Pons (tissue), 1 donor: ENCODE data around the gene LZTS2.
A peak's percentile ranks its signal among the peaks of the same experiment; 100 is the strongest.
"Not testable (repeated sequence)": the region's sequence is repeated elsewhere in the genome, so short reads cannot be mapped to it uniquely, and the experiment has no call there.

Experiments used
- DNase-seq: peaks from one replicate; pipeline ENCODE4 v3.0.0-alpha.2; 2016; ENCODE audit warnings: low spot score

LZTS2 gene

DNA sequence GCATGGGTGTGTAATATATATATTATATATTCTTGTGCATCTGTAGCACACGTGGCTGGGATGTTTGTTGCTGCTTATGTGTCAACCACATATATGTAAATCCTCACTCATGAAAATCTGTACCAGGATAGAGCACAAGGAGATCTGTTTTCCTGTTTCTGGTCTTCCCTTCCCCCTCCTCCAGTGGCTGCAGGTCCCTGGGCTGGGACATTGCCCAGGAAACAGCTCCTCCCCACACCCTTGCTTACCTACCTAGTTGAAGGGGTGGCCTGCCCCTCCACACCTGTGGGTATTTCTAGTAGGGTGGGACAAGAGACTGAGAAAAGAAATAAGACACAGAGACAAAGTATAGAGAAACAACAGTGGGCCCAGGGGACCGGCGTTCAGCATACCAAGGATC, 33.7 kb downstream of the LZTS2 start:
- DNase-seq = no peak

DNA sequence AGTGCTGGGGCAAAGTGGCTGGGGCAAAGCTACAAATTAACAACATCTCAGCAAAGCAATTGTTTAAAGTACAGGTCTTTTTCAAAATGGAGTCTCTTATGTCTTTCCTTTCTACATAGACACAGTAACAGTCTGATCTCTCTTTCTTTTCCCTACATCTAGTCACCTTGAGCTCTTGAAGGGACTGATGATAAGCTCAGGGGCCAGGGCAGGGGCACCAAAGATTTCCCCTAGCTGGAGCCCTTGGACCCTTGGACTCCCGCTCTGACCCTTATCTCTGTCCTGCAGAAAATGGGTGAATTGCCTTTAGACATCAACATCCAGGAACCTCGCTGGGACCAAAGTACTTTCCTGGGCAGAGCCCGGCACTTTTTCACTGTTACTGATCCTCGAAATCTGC, 34.8 kb downstream of the LZTS2 start:
- DNase-seq = not testable (repeated sequence)

DNA sequence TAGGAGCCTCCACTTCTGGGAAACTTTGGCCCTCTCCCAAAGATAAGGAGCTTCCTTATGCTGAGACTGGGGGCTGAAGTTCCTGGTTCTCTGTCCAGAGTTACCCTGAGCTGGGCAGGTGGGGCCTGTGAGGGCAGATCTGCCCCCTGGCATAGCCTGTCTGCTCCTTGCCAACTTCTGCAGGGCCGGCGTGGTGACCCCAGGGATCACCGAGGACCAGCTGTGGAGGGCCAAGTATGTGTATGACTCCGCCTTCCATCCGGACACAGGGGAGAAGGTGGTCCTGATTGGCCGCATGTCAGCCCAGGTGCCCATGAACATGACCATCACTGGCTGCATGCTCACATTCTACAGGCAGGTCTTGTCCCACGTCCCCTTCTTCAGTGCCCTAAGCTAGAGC, 35.7 kb downstream of the LZTS2 start:
- no peak for DNase-seq

DNA sequence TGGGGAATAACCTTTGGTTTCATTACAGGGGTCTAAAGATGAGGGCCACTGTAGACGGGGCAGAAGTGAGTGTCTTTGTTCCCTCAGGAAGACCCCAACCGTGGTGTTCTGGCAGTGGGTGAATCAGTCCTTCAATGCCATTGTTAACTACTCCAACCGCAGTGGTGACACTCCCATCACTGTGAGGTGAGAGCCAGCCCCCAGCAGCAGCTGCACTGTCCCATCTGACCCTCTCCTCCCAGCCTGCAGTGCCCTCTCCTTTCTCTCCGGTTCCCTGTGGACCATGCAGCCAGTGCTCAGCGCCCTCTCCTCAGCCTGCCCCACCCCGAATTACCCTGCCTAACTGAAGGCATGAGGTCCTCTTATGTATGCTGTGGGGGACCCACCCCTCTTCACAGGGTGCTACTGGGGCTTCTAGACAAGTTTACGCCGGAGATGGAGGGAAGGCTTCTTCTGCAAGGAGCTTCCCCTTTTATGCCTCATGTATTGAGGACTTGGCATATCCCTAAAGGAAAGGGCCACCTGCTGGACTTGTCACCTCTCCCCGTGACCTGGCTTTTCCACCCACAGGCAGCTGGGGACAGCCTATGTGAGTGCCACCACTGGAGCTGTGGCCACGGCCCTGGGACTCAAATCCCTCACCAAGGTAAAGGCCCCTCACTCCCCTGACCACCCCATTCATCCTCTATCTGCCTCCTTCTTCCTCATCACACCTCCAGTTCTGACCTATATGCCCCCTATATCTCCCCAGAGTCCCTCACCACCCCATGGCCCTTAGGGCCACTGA, 36.5 kb downstream of the LZTS2 start:
- DNase-seq = no peak

DNA sequence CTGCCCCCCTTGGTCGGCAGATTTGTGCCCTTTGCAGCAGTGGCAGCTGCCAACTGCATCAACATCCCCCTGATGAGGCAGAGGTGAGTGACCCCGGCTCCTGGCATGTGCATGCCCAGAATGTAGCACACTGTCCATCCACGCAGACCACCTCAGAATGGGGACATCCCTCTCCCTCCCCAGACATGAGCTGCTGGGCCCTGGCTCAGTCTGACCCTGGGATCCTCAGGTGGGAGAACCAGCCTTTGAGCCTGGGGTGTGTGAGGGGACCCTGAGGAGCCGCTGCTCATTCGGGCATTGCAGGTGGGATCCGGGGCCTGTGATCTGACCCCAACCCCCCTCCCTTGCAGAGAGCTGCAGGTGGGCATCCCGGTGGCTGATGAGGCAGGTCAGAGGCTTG, 37.1 kb downstream of the LZTS2 start:
- DNase-seq = no peak

DNA sequence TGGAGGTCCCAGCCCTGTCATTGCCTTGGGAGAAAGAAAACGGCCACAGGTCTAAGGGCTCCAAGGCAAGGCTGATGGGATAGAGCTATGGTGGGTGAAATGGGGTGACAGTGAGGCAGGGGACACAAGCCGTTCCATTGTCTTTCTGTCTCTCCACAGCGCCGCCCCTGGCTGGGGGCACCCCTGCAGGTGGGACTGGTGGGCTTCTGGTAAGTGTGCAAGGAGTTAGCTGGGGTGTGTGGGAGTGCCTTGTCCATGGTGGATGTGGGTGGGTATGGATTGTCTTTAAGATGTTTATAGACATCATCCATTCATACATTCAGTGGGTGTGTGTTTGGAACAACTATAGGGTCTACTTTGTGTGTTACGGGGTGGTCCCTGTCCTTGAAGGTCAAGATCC, 38.9 kb downstream of the LZTS2 start:
- DNase-seq = no peak

DNA sequence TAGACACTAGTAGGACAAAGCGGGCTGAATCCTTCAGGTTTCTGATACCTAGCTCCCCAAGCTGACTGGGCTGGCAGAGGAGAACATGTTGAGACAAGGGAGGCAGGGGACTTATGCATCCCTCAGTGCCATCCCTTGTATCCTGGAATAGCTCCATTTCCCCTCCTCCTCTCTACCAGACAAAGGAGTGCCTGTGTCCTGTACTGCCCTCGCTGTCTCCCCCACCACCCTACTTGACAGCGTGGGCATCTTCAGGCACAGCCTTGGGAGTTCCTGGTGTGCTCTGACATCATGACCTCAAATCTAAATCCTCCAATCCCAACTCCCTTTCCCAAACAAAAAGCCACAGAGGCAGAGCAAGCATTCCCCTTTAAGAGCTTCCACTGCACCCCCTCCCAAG, 40.5 kb downstream of the LZTS2 start:
- DNase-seq = peak; percentile 84

DNA sequence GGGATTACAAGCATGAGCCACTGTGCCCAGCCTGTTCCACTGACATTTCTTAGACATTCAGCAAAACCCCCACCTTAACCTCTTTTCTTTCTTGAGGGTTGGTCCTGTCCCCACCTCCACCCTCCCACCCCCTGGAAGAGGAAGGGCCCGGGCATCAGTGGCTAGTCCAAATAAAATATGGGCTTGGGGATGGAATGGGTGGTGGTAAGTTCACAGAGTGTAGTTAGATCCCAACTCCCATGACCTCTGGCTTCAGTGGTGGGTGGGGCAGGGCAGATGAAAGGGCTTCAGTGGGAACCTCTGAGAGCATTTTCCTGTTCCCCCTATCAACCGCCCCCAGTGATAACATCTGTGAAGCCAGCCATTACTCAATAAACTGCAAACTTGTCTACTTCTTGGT, 41.2 kb downstream of the LZTS2 start:
- no peak for DNase-seq

DNA sequence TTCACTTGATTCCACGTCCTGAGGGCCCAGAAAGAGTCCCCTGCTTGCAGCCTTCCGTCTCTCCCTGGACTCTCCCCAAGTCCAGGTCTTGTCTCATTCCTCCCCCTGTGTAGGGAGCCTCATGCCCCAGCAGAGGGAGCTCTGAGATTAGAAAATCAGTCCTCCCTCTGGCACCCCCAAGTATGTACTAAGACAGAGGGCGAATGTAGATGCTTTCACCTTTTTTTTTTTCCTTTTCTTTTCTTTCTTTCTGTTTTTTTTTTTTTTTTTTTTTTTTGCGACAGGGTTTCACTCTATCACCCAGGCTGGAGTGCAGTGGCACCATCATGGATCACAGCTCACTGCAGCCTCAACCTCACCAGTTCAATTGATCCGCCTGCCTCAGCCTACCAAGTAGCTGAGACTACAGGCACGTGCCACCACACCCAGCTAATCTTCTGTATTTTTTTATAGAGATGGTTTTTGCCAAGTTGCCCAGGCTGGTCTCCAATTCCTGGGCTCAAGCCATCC, 41.7 kb downstream of the LZTS2 start:
- peak; percentile 96 for DNase-seq

DNA sequence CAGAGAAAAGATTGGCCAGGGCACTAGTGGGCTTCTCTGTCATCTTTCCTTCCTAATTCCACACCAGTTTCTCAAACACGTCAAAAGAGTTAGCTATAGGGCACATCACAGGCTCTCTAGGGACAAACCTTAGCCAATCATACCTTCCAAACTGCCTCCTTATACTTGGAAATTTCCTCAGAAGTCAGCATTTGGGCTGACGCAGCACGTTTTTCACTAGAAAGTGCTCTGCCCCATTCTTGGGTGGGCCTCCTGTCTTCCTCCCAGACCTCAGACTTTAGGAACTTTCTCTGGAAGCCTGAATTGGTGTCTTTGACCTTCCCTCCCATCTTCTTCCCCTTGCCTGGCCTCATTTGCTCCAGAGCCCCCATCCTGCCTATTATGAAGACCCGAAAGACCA, 42.5 kb downstream of the LZTS2 start:
- no peak for DNase-seq

DNA sequence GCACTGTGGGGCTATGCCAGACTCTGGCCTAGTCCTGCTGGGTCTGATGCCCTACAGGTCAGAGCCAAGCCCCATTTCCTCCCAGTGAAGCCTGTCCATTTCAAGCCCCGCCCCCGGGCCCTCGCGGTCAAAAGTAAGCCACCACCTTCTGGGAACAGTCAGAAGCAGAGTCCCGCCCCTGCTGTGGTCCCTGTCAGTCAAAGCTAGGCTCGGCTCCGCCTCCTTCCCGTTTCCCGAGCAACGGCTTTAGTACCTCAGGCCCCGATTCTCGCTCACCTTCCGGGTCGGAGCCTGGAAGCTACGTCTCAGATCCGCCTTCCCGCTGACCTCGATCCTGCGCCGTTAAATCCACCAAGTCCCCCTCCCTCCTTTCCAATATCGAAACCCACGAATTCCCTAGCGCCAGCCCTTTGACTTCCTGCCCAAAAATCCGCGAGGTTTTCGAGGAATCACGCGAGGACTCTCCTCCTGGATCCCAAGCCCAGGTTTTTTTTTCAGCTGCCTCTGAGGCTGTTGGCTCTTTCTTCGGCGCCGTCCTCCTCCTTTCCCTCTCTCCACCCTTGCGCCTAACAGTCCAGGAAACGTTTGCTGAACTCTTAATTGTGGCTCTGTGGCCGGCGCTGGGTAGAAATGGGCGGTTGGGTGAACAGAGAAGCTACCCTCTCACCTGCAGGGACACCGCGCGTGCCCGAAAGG, 43.2 kb downstream of the LZTS2 start:
- peak; percentile 90 for DNase-seq

DNA sequence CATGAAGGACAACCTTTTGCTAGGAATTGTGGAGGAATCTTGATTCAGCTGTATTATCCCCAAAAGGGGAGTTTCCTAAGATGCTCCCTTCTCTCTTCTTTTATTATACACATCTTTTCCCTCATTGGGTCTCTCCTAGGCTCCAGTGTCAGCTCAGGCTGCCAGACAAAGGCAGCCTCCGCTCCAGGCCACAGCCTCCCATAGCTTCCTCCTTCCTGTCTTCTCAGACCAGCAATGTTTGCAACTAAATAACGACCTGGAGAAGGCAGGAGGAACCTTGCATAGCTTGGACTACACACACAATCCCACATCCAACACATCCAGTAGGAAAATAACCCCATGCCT, 43.7 kb downstream of the LZTS2 start:
- no peak for DNase-seq

DNA sequence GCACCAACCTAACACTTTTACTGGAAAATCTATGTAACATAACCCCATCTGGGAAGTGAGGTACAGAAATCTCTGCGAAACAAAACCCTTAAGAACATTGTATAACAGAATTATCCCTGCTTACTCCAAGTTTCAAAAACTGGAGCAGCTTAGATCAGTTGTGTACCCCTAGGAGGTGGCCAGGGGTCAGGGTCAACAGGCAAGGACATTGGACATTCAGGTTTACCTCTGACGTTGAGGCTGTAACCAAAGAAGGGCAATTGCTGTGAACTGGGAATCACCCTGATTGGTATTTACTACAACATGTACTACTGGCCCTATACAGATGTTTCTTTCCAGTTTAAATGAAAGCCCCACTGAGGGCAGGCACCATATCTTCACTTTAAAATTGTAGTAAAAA, 44.5 kb downstream of the LZTS2 start:
- DNase-seq = no peak

DNA sequence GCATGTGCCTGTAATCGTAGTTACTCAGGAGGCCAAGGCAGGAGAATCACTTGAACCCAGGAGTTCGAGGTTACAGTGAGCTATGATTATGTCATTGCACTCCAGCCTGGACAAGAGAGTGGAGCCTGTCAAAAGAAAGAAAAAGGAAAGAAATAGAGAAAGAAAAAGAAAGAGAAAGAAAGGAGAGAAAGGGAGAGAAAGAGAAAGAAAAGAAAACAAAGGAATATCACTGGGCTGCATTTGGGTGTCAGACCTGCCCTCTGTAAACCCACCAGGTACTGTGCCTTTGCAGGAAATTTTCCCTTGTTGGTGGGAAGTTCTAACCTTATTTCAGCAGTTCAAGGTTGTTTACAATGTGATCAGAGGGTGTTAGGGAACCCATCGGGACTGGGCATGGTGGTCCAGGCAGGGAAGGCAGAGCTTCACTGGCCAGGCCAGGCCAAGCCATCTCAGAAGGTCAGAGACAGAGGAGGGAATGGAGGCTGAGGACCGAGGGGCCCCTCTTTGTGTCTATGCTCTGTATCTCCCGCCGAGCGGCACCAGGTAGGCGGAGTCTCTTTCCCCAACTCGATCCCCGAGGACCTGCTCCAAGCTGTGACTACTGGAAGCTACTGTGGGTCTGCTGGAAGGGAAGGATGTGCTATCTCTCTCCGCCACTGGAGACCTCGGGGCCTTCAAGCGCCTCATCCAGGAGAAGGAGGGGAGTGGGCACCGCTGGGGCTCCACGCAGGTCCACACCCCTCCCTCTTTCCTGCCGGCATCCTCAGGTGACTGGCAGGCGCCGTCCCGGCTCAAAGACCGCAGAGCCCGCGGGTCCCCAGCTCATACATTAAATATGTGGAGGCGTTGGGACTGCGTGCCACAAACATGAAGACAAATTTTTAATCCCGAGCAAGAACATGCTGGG, 47.0 kb downstream of the LZTS2 start:
- DNase-seq = no peak

DNA sequence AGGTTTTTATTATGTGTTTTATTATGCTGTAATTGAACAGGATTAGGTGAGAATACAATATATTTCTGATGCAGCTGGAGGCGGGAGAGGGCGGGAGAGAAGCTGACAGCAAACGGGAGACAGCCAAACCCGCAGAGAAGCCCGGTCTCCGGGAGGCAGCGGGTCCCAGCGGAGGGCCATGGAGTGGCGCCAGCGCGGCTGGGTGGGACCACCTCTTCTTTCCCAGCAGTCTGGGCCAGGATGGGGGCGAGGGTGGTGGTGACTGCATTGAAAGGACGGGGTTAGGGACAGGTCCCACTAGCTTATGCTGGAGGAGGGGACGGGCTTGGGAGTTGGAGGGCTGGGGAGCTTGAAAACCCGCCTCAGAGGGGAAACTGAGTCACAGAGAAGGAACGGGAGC, 47.7 kb downstream of the LZTS2 start:
- DNase-seq = no peak

DNA sequence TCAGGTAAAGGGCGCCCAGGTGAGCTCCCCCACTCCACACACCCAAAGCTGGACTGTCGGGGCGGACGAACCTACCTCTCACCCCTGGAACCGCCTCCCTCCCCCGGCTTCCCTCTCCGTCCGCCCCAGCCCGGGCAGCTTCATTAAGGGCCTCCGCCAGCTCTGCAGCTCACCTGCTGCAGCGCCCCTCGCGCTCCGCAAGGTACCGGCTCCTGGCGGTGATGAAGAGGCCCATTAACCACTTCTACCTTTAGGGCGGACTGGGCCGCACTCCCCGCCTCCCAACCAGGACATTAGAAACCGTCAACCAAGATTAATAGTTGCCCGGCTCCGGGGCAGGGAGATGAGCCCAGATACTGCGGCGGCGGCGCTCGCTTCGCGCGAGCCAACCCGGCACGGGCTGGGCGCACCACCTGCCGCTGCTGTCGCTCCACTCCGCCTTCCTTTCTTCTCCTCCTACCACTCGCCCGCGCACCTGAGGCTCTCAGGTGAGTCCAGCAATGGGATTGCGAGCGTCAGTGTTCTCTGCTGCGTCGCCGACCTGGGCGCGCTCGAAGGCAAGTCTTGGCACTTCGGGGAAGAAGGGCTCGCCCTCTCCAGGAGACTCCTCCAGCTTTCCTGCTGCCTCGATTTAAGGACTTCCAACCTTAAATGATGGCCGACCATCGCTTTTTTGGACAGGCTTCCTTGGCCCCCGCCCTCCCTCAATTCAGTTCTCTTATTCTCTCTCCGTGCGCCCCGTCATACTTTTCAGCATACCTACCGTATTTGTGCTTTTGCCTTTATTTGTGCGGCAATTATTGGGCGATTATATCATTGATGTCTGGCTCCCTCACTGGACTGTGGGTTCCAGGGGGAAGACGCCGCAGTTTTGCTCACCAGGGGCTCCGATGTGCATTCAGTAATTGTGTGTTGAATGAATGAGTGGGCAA, 48.6 kb downstream of the LZTS2 start:
- no peak for DNase-seq

DNA sequence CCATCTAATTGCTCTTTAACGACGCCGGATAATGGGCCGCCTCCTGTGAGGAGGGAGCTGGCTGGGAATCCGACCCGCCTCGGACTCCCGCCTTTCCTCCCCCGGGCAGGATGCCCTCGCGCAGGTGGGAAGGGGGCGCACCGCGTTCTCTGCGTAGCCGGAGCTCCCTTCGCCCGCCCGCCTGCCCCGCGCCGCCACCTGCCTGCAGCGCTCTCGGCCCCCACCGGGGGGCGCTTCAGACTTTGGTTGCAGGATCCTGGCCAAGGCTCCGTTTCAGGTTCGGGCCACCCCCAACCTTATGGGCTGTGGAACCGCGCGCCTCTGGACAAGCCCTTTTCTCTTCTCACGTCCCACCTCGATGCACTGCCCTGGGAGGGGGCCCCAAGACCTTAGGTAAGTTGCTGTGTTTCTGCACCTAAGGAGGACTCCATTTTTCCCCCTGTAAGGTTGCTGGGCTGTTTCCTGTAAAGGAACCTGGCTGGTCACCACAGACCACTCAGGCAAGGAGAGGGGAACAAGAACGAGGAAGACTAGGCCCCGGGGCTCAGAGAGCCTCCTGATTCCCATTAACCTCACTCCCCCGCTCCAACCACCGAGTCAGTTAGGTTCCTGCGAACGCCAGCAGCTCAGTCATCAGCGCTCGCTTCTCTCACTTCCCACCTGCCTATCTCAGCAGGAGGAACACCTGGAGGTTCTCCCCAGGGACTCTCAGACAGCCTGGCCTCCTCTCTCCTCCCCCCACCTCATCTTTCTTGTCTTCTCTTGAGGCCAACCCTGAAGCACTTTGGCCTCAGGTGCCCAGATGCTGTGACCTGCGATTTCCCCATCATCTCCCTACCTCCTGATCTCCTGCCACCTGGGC, 50.8 kb downstream of the LZTS2 start:
- no peak for DNase-seq

DNA sequence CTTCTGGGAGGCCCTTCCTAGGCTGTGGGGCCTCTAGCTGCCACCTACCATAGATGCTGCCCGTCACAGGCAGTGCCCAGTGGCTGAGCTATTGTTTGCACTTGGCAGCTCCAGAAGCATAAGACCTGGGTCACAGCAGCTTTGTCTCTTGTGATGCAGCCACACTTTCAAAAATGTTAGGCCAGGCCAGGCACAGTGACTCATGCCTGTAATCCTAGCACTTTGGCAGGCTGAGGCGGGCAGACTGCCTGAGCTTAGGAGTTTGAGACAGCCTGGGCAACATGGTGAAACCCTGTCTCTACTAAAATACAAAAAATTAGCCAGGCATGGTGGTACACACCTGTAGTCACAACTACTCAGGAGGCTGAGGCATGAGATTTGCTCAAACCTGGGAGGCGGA, 52.7 kb downstream of the LZTS2 start:
- no peak for DNase-seq

DNA sequence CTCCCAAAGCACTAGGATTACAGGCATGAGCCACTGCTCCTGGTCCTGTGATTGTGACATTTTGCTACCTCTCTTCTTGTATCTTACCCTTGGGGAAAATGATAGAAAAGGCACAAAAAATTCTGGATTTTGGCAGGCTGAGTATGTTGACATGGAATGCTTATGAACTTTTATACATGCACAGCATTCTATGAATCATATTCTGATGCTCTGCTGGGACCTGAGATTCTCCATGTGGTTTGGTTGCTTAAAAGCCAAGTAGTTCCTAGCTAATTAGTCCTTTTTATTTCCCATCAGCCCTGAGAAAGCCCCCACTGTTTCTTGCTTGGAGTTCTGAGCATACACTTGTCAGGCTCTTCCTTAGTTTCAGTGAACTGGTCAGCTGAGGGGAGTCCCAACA, 53.9 kb downstream of the LZTS2 start:
- no peak for DNase-seq

DNA sequence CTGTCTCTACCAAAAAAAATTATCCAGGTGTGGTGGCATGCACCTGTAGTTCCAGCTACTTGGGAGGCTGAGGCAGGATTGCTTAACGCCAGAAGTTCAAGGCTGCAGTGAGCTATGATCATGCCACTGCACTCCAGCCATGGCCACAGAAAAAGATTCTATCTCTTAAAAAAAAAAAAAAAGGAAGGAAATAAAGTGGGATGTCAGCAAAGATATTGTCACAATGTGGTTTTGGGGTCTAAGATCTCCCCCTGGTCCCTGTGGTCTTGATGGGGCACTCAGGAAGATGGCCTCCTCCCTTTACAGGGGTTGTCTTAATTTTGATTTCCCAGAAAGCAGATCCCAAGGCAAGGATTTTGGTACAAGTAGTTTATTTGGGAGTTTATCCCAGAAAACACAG, 54.7 kb downstream of the LZTS2 start:
- DNase-seq = no peak

DNA sequence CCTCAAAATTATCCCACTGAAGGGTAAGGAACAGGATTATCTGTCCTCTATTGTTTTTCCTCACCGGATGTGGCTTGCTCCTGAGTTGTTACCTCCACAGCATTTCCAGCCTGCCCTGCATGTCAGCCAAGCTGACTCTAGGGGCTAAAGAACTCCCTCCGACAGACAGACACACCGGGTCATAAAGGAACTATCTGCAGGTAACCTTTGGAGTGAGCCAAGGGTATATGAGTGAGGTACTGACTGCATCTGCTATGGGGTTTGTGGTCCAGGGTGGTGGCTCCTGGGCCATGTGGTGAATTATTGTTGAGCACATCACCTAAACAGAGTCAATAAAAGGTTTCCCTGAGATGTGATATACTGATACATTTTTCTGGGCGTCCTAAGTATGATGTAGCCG, 55.3 kb downstream of the LZTS2 start:
- DNase-seq = no peak
